Ishikawa (cell line): ENCODE results near the gene SLC39A5.

ENCODE experiments used
- CEBPB ChIP-seq: IDR thresholded peaks from 2 replicates; pipeline ENCODE4 v1.6.1; 2012
- EGR1 ChIP-seq: IDR thresholded peaks from 2 replicates; pipeline ENCODE4 v1.6.1; 2012
- EP300 ChIP-seq: IDR thresholded peaks from 2 replicates; pipeline ENCODE4 v1.6.1; 2012; ENCODE audit warnings: borderline replicate concordance
- FOXM1 ChIP-seq: IDR thresholded peaks from 2 replicates; pipeline ENCODE4 v1.6.1; 2012; ENCODE audit warnings: low read depth, borderline replicate concordance
- MAX ChIP-seq: IDR thresholded peaks from 2 replicates; pipeline ENCODE4 v1.6.1; 2012
- NFIC ChIP-seq: IDR thresholded peaks from 2 replicates; pipeline ENCODE4 v1.6.1; 2012
- RAD21 ChIP-seq: IDR thresholded peaks from 2 replicates; pipeline ENCODE4 v1.6.1; 2012; ENCODE audit warnings: low read depth
- REST ChIP-seq: IDR thresholded peaks from 2 replicates; pipeline ENCODE4 v1.6.1; 2012; ENCODE audit warnings: low read depth, mild to moderate bottlenecking
- TAF1 ChIP-seq: IDR thresholded peaks from 2 replicates; pipeline ENCODE4 v1.6.1; 2012; ENCODE audit warnings: low read depth, mild to moderate bottlenecking
- TCF12 ChIP-seq: IDR thresholded peaks from 2 replicates; pipeline ENCODE4 v1.6.1; 2012; ENCODE audit warnings: low read depth
- TEAD4 ChIP-seq: IDR thresholded peaks from 2 replicates; pipeline ENCODE4 v1.6.1; 2012
- USF1 ChIP-seq: IDR thresholded peaks from 2 replicates; pipeline ENCODE4 v1.6.1; 2012
- YY1 ChIP-seq: IDR thresholded peaks from 2 replicates; pipeline ENCODE4 v1.6.1; 2012; ENCODE audit warnings: low read depth

GRCh38 chr12:56188131-56188777 is 41.6 kb upstream of the SLC39A5 start:
- TF ChIP-seq TEAD4 (no peak), REST (no peak), TCF12 (no peak), YY1 (no peak), EGR1 (no peak), RAD21 (no peak), FOXM1 (no peak), CEBPB (no peak), MAX (no peak), EP300 (no peak), NFIC (no peak), TAF1 (no peak; the same call in 1 of the 2 replicates), USF1 (no peak)
